PC-9 (cell line): ENCODE results near the gene SH3BP5L. TPM values are rescaled to one million over a fixed set of nuclear protein-coding genes. Genes with fewer than 3 reads are reported as not detected.
"Not testable (repeated sequence)": the region's sequence is repeated elsewhere in the genome, so short reads cannot be mapped to it uniquely, and the experiment has no call there.

Experiments used
- BruUV-seq: library from RNA; stranded (reverse); fragments of 400-500 nt; replicated peaks from 2 replicates; lab custom pipeline; 2021; lab: Mats Ljungman, UMichigan
- CTCF ChIA-PET: fragments of 300-600 bp; sonication (Branson Sonifier 250); formaldehyde crosslinking; loops from one replicate; lab custom pipeline; 2022; ENCODE audit warnings: antibody characterized with exemption; lab: Charles Lee
- POLR2A ChIA-PET: fragments of 300-600 bp; sonication (Branson Sonifier 250); formaldehyde crosslinking; loops from one replicate; lab custom pipeline; 2022; ENCODE audit warnings: antibody characterized with exemption; ENCODE audit not compliant: unreplicated experiment; lab: Charles Lee
- DNase-seq, 2 experiments: peaks; one replicate each; pipeline versions ENCODE4 v3.0.0 to v3.0.0-alpha.2; 2015 to 2022; ENCODE audit warnings: mixed read lengths in 1 of 2
- H2AFZ ChIP-seq: fragments of 200-600 bp; sonication (generic); 2 replicates; pipeline ENCODE4 v1.8.1; 2017; ENCODE audit warnings: antibody characterized with exemption
- H3F3A ChIP-seq: fragments of 200-600 bp; sonication (generic); 2 replicates; pipeline ENCODE4 v1.8.1; 2017; ENCODE audit warnings: antibody characterized with exemption, mild to moderate bottlenecking, low read depth; ENCODE audit not compliant: insufficient read depth
- H3K27ac ChIP-seq: fragments of 200-600 bp; sonication (generic); 2 replicates; pipeline ENCODE4 v1.6.1; 2016; ENCODE audit warnings: mixed run types
- H3K27me3 ChIP-seq: fragments of 200-600 bp; sonication (generic); 2 replicates; pipeline ENCODE4 v1.6.1; 2016; ENCODE audit warnings: low read depth, mixed run types; ENCODE audit not compliant: insufficient read depth
- H3K36me3 ChIP-seq: fragments of 200-600 bp; sonication (generic); 2 replicates; pipeline ENCODE4 v1.6.1; 2016; ENCODE audit warnings: low read depth, mixed run types
- H3K4me1 ChIP-seq: fragments of 200-600 bp; sonication (generic); replicated peaks from 2 replicates; pipeline ENCODE4 v1.6.1; 2016; ENCODE audit warnings: mixed run types; ENCODE audit not compliant: insufficient read depth
- H3K4me2 ChIP-seq: fragments of 200-600 bp; sonication (generic); 2 replicates; pipeline ENCODE4 v1.6.1; 2017; ENCODE audit warnings: mixed run types
- H3K4me3 ChIP-seq: fragments of 200-600 bp; sonication (generic); 2 replicates; pipeline ENCODE4 v1.6.1; 2016; ENCODE audit warnings: mixed run types
- H3K79me2 ChIP-seq: fragments of 200-600 bp; sonication (generic); 2 replicates; pipeline ENCODE4 v1.6.1; 2017; ENCODE audit warnings: low read depth, mixed run types
- H3K9me2 ChIP-seq: fragments of 200-600 bp; sonication (generic); 2 replicates; pipeline ENCODE4 v1.8.1; 2017; ENCODE audit warnings: mild to moderate bottlenecking; ENCODE audit not compliant: insufficient read depth
- H3K9me3 ChIP-seq: fragments of 200-600 bp; sonication (generic); 2 replicates; pipeline ENCODE4 v1.8.1; 2016; ENCODE audit warnings: low read depth; ENCODE audit not compliant: insufficient read depth
- H4K20me1 ChIP-seq: fragments of 200-600 bp; sonication (generic); 2 replicates; pipeline ENCODE4 v1.8.1; 2017; ENCODE audit not compliant: insufficient read depth
- EZH2 ChIP-seq: fragments of 200-600 bp; sonication (generic); IDR thresholded peaks from 2 replicates; pipeline ENCODE4 v1.8.0; 2017; ENCODE audit warnings: antibody characterized with exemption, low read depth
- intact Hi-C: fragments of 100-400 bp; cut with micrococcal nuclease; formaldehyde crosslinking; loops from one replicate; pipeline ENCODE4 v1.10.0; 2022; ENCODE audit not compliant: unreplicated experiment
- total RNA-seq: library from RNA; stranded (reverse); gene quantifications from 2 replicates; pipeline ENCODE4 v1.2.3, GENCODE V29; 2021
- TF ChIP-seq, protein P1 (sequence below): fragments of 200-600 bp; sonication (generic); conservative IDR thresholded peaks from 2 replicates; pipeline ENCODE4 v1.6.1; 2017; ENCODE audit warnings: mixed run types, antibody characterized with exemption, mild to moderate bottlenecking, moderate library complexity

Gene SH3BP5L
- total RNA-seq, 1 experiment from 2014 or later, result 24.6 TPM

DNA sequence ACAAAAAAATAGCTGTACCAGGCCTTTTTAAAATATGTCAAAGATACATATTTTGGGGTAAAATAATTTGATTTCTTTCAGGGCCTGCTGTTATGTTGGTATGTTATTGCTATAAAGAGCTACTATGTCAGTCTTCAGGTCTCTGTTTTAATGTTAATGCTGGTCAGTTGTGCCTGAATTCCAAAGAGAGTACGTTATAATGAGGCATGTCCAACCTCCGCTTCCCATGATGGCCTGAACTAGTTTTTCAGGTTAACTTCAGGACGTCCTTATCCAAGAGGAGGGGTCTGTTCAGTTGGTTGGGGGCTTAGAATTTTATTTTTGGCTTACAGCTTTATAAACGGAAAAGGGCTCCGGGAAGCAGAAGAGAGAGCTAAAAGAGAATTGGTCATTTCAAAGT is 35.3 kb downstream of the SH3BP5L start:
- Histone ChIP-seq H3F3A (no peaks in the 10 kb centered on the region), H3K36me3 (no peaks in the 10 kb centered on the region), H4K20me1 (no peaks in the 10 kb centered on the region), H3K27ac (no peak overlapping the region), H3K27me3 (peaks cover 28% of the 10 kb centered on the region; the same call in 1 of the 2 replicates), H2AFZ (no peak overlapping the region), H3K4me1 (no peaks in the 10 kb centered on the region), H3K4me3 (no peak overlapping the region), H3K4me2 (no peak overlapping the region), H3K9me3 (no peaks in the 10 kb centered on the region), H3K9me2 (no peaks in the 10 kb centered on the region), H3K79me2 (no peaks in the 10 kb centered on the region)
- ChIA-PET POLR2A (no interaction called here), CTCF (no interaction called here)
- BruUV-seq, result no TSS peak
- TF ChIP-seq, protein P1, sequence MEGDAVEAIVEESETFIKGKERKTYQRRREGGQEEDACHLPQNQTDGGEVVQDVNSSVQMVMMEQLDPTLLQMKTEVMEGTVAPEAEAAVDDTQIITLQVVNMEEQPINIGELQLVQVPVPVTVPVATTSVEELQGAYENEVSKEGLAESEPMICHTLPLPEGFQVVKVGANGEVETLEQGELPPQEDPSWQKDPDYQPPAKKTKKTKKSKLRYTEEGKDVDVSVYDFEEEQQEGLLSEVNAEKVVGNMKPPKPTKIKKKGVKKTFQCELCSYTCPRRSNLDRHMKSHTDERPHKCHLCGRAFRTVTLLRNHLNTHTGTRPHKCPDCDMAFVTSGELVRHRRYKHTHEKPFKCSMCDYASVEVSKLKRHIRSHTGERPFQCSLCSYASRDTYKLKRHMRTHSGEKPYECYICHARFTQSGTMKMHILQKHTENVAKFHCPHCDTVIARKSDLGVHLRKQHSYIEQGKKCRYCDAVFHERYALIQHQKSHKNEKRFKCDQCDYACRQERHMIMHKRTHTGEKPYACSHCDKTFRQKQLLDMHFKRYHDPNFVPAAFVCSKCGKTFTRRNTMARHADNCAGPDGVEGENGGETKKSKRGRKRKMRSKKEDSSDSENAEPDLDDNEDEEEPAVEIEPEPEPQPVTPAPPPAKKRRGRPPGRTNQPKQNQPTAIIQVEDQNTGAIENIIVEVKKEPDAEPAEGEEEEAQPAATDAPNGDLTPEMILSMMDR, result no peak
- no peak for TF ChIP-seq EZH2
- intact Hi-C loops, result no loop called here
- DNase-seq, result no peak

DNA sequence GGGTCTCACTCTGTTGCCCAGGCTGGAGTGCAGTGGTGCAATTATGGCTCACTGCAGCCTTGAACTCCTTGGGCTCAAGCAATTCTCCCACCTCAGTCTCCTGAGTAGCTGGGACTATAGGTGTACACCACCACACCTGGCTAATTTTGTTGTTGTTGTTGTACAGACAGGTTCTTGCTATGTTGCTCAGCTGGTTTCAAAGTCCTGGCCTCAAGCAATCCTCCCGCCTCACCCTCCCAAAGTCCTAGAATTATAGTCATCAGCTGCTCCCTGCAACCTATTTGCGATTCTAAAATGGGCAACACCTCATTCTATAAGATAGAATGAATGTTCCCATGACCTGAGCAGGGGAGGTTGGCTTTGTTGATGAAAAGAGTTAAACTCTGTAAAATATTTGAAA is 36.4 kb downstream of the SH3BP5L start:
- H3F3A ChIP-seq, H3K9me2 ChIP-seq, H3K79me2 ChIP-seq, CTCF ChIA-PET, H3K36me3 ChIP-seq, H3K4me1 ChIP-seq, BruUV-seq, H3K4me2 ChIP-seq, DNase-seq, H4K20me1 ChIP-seq, H3K4me3 ChIP-seq, H3K9me3 ChIP-seq, H2AFZ ChIP-seq, POLR2A ChIA-PET, intact Hi-C loops, H3K27ac ChIP-seq: not testable (repeated sequence)
- peaks cover 28% of the 10 kb centered on the region; the same call in 1 of the 2 replicates for H3K27me3 ChIP-seq

DNA sequence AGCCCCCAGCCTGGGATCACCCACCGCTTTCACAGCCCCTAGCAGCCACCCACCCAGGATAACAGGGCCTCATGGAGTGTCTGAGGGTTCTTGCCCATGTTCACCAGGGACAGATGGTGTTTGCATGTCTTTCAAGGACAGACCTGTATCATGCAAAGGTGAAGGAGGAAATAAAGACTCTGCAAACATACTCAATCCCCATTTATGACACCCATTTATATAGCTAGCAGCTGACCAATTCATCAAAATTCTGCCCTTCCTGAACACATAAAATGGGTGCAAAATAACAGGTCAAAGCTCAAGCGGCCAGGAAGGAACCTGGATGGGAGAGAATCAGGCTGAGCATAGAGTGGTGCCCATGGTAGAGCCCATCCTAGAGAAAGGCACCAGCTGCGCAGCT is 37.4 kb downstream of the SH3BP5L start:
- DNase-seq, result no peak
- Histone ChIP-seq H3K27ac (no peak overlapping the region), H4K20me1 (no peaks in the 10 kb centered on the region), H3K4me2 (no peak overlapping the region), H3F3A (no peaks in the 10 kb centered on the region), H3K4me3 (no peak overlapping the region), H2AFZ (no peak overlapping the region), H3K36me3 (no peaks in the 10 kb centered on the region), H3K79me2 (no peaks in the 10 kb centered on the region), H3K4me1 (no peaks in the 10 kb centered on the region), H3K9me2 (no peaks in the 10 kb centered on the region), H3K27me3 (peaks cover 28% of the 10 kb centered on the region; the same call in 1 of the 2 replicates), H3K9me3 (no peaks in the 10 kb centered on the region)
- intact Hi-C loops, result no loop called here
- POLR2A ChIA-PET, result no interaction called here
- BruUV-seq, result no TSS peak
- CTCF ChIA-PET, result no interaction called here
- no peak for TF ChIP-seq EZH2

DNA sequence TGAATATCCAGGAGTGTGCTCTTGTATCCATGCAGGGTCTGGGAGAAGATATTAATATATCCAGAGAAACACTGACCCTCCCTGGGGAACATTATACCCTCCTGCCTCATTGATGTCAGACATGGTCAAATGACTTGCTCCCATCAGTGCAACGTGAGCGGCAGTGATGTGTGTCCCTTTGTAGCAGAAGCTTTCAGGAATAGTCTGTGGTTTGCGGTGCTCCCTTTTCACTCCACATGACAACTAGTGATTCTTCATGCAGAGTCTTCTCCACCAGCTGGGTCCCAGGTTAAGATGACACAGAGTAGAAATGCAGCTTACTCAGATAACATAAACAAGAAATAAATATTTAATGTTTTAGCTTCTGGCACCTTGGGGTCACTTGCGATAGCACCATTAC is 38.3 kb downstream of the SH3BP5L start:
- H3K79me2 ChIP-seq, result no peaks in the 10 kb centered on the region
- no peak for DNase-seq
- POLR2A ChIA-PET, result no interaction called here
- intact Hi-C loops, result no loop called here
- H3K27me3 ChIP-seq, result peaks cover 28% of the 10 kb centered on the region; the same call in 1 of the 2 replicates
- H3K4me3 ChIP-seq, result no peak overlapping the region
- H3K9me2 ChIP-seq, result no peaks in the 10 kb centered on the region
- H2AFZ ChIP-seq, result no peak overlapping the region
- no peaks in the 10 kb centered on the region for H3K4me1 ChIP-seq
- no peak overlapping the region for H3K27ac ChIP-seq
- BruUV-seq, result no TSS peak
- no peaks in the 10 kb centered on the region for H3K36me3 ChIP-seq
- CTCF ChIA-PET, result no interaction called here
- TF ChIP-seq, protein P1, result no peak
- no peak for TF ChIP-seq EZH2
- no peak overlapping the region for H3K4me2 ChIP-seq
- no peaks in the 10 kb centered on the region for H4K20me1 ChIP-seq
- H3F3A ChIP-seq, result no peaks in the 10 kb centered on the region
- no peaks in the 10 kb centered on the region for H3K9me3 ChIP-seq
